Esophagus mucosa (tissue), 1 donor: ENCODE results near the gene FGF12. TPM values are rescaled to one million over a fixed set of nuclear protein-coding genes. Genes with fewer than 3 reads are reported as not detected.

ENCODE experiments used
- total RNA-seq: library from RNA; stranded (reverse); gene quantifications from one replicate; pipeline ENCODE4 v1.2.4, GENCODE V29; 2023
- donor health status: DM: yes; HTN: yes; CAD: no.

Gene FGF12
- total RNA-seq, 1 donor from 2014 or later, result 0.72 TPM

Other genes starting within 250 kb of the FGF12 start
- gene MB21D2, start 190.3 kb upstream of the FGF12 start, total RNA-seq, result 2.4 TPM